Epithelial cell of proximal tubule (primary cell): Measurements from ENCODE around the gene MAP3K1. TPM values are rescaled to one million over a fixed set of nuclear protein-coding genes. Genes with fewer than 3 reads are reported as not detected.

Experiments
- DNase-seq: peaks from one replicate; pipeline ENCODE4 v3.0.0-alpha.2; 2011; ENCODE audit warnings: low read depth
- H3K4me3 ChIP-seq: 2 replicates; pipeline ENCODE4 v1.5.1; 2011; ENCODE audit warnings: low read depth, mild to moderate bottlenecking, low read length
- total RNA-seq: library from RNA; depleted of rRNA; stranded (reverse); fragments of >200 nt; gene quantifications from 2 replicates; pipeline ENCODE4 v1.2.3, GENCODE V29; 2015
- TF ChIP-seq, protein P1 (sequence below): conservative IDR thresholded peaks from 2 replicates; pipeline ENCODE4 v1.5.1; 2012; ENCODE audit warnings: low read depth, mild to moderate bottlenecking, low read length

Gene MAP3K1
- total RNA-seq, 1 donor from 2014 or later = 20.1 TPM

DNA sequence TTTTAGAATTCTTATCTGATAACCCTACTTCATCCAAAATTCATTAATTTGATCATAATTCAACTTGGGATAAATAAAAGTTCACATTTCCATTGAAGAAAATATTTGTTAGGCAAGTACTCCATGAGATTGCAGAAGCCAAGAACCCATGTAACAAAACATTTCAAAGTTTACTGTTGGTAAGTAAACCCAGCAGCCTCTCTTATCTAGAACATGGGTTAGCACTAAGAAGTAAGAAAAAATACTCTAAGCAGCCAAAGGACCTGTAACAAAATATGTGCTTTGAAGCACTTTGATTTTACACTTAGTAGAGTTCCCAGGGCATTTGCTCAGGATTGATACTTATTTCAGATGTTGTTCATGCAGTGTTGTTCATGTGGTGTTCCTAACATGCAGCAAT is 8.7 kb downstream of the MAP3K1 start:
- DNase-seq = no peak
- no peak overlapping the region for H3K4me3 ChIP-seq
- TF ChIP-seq, protein P1, sequence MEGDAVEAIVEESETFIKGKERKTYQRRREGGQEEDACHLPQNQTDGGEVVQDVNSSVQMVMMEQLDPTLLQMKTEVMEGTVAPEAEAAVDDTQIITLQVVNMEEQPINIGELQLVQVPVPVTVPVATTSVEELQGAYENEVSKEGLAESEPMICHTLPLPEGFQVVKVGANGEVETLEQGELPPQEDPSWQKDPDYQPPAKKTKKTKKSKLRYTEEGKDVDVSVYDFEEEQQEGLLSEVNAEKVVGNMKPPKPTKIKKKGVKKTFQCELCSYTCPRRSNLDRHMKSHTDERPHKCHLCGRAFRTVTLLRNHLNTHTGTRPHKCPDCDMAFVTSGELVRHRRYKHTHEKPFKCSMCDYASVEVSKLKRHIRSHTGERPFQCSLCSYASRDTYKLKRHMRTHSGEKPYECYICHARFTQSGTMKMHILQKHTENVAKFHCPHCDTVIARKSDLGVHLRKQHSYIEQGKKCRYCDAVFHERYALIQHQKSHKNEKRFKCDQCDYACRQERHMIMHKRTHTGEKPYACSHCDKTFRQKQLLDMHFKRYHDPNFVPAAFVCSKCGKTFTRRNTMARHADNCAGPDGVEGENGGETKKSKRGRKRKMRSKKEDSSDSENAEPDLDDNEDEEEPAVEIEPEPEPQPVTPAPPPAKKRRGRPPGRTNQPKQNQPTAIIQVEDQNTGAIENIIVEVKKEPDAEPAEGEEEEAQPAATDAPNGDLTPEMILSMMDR = no peak

- no peak for DNase-seq
- no peak overlapping the region for H3K4me3 ChIP-seq
- TF ChIP-seq, protein P1 = no peak
These were observed 10.0 kb downstream of the MAP3K1 start for GRCh38 chr5:56825222-56825824.

GRCh38 chr5:56827049-56827448 is 11.7 kb downstream of the MAP3K1 start:
- no peak overlapping the region for H3K4me3 ChIP-seq
- TF ChIP-seq, protein P1 = peak; percentile 53
- DNase-seq = no peak

DNA sequence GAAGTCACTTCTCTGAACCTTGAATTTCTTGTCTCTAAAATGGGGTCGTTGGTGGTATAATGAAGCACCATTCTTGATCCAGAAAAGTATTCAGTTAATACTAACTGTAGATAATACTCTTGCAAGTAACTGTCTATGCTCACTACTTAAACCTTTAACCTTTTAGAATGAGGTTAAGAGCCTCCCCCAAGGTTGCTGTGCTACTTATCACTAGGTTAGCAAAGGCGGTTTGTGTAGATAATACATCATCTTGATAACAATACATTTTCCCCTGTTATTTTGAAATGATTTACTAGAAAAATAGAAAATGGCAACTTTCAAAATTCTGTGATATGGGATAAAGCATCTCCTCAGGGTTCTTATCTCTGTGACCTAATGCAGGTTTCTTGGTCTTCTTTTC is 12.6 kb downstream of the MAP3K1 start:
- H3K4me3 ChIP-seq = no peak overlapping the region
- TF ChIP-seq, protein P1 = no peak
- DNase-seq = no peak

- TF ChIP-seq, protein P1 = no peak
- no peak for DNase-seq
- peak overlapping the region; percentile 47 for H3K4me3 ChIP-seq
These were observed 14.0 kb downstream of the MAP3K1 start for GRCh38 chr5:56829137-56829908.

GRCh38 chr5:56831773-56832172 is 16.4 kb downstream of the MAP3K1 start:
- TF ChIP-seq, protein P1 = no peak
- DNase-seq = no peak
- no peak overlapping the region for H3K4me3 ChIP-seq
